GM18861 (cell line): Measurements from ENCODE around the gene ENPP3.
"Not testable (repeated sequence)": the region's sequence is repeated elsewhere in the genome, so short reads cannot be mapped to it uniquely, and the experiment has no call there.

Source experiments
- ATAC-seq: cut with Tn5 transposase; IDR thresholded peaks from one replicate; pipeline ENCODE4 v1.9.1; 2021; ENCODE audit not compliant: unreplicated experiment

The ENPP3 gene

DNA sequence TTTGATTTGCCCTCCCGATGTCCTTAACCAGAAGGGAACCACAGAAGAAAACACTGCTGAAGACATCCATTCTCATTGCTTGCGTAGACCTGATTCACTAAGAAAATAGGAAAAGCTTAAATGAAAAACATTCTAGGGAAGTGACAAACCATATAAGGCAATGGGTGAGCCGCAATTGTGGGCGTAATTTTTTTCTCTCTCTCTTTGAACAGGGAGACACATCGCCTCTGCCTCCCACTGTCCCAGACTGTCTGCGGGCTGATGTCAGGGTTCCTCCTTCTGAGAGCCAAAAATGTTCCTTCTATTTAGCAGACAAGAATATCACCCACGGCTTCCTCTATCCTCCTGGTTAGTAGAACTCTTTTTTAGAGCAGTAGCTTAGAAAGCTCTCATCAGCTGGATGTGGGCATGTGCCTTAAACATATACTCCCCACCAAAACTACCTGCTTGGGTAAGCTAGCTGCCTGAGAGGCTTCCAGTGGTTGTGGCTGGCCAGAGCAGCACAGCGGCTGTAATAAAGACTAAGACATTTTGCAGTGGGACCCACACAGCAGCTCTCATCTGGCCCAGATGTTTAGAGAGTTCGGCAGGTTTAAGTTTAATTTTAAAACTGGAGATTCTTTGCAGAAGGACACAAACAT is 96.4 kb downstream of the ENPP3 start:
- ATAC-seq = no peak

DNA sequence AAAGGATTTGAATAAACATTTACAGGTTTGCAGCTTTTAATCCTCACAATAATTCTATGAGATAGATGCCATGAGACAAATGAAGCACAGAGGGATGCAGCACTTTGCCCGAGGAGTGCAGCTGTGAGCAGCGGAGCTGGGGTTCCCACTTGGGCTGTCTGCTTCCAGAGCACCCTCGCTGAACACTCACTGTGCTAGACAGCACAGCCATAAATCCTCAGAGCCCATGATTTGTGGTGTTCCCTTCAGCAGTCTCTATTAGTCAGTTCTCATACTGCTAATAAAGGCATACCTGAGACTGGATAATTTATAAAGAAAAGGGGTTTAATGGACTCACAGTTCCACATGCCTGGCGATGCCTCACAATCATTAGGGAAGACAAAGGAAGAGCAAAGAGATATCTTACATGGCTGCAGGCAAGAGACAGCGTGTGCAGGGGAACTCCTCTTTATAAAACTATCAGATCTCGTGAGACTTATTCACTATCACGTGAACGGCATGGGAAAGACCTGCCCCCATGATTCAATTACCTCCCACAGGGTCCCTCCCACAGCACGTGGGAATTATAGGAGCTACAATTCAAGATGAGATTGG is 99.0 kb downstream of the ENPP3 start:
- no peak for ATAC-seq

DNA sequence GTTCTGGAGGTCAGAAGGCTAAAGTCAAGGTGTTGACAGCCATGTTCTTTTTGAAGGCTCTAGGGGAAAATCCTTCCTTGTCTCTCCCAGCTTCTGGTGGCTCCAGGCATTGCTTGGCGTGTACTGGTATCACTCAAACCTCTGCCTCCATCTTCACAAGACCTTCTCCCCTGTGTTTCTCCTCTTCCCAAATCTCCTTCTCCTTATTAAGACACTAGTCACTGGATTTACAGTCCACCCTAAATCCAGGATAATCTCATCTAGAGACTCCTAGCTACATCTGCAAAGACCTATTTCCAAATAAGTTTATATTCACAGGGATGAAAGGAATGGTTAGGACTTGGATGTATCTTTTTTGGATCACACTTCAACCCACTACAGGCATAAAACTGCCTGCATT is 99.7 kb downstream of the ENPP3 start:
- ATAC-seq = no peak

DNA sequence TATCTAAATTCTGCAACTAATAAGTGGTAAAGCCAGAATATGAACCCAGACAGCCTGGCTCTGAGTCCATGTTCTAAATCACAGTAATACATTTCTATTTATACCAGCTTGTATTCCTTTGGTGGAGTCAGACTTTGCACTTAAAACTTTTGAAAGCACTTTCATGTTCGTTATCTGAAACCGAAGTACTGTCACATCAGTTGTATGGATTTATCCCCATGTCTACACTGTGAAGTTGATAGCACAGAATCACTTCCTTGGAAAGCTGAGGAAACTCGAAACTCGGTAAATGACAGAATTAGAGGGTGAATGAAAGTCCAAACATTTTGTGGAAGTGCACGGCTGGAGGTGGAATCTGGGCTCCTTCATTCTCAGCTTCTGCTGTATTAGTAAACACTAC is 102.0 kb downstream of the ENPP3 start:
- ATAC-seq = no peak

DNA sequence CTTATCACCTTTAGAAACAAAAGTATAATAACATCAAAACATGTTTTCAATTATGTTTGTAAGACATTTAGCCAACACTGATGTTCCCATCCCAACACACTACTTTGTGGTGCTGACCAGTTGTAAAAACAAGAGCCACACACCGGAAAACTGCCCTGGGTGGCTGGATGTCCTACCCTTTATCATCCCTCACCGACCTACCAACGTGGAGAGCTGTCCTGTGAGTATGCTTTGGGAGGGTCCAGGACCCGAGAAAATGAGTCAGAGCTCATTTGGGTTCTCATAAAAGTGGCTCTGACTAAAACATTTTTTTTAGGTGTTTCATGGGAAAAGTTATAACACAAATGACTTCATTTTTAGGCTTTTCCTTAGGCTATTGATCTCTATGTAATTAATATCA is 103.1 kb downstream of the ENPP3 start:
- no peak for ATAC-seq

DNA sequence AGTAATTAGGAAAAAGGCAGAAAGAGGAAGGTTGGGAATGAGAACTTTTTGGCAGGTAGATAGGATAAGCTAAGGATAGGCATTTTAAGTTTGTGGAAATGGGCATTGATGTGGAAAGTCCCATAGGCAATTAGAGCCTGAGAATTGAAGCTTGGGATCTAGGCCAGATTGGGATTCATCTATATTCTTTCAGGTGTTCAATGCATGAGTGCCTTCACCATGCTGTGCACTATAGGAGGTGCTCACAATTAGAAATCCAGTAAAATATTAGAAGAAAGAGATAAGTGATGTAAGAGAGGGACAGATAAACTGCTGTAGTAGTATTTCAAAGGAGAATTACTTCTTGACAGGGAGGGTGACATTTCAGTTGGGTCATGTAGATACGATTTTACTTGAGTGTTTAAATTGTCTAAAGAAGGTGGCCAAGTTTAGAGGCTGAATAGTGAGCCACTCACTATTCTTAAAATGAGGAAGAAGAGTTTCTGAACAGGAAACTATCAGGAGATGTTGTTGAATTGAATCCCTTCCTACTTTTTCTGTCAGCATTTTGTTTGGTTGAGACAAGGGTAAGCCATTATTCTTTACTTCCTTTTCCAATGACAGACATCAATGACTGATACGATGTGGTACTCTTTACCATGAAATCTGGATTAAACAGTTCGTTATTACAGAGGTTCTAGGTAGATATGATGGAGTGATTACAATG is 104.7 kb downstream of the ENPP3 start:
- no peak for ATAC-seq

DNA sequence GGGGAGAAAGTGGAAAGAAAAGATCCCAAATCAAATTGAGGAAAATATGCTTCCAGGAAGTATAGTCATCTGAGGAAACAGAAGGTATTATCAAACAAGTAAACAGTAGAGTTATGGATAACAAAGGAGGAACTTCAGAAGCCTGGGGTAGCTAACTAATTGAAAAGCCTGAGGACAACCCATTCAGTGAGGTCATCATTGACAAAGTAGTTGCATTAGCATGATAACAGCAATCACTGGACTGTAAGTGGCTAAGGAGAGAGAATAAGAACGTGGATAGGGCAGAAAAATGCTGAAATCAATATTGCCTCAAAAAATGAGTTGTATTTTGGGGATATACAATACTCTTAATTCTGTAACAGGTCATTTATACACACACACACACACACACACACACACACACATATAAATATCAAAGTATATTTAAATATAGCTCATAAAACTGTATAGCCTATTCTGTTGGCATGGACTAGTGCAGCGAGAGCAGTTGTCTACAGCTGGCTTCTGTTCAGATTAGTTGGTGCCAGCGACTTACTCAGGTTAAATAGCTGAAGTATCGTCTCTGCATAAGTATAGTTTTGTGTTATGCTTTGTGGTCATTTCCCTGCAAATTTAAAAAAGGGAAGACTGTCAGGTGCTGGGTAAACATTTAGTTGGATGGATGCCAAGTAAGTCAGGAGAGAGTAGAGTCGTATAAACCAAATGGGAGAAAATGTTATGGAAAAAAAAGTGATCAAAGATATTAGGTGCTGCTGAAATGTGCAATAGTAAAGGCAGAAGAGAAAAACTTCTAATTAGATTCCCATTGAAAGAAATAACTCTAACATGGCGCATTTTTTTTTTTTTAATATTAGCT is 107.6 kb downstream of the ENPP3 start:
- ATAC-seq = no peak

DNA sequence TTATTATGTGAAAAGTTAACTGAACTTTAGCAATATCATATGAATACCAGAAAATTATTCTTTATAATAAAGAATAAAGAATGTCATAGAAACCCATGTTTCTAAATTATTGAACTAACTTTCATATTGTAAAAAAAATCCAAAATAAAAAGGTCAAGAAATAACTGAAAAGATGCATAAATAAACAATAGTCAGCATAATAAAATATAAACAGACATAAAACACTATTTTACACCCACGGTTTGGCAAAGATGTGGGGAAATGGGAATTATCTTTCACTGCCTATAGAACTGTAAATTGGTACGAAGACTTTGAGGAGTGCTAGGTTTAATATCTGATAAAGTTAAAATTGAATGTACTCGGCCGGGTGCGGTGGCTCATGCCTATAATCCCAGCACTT is 108.4 kb downstream of the ENPP3 start:
- ATAC-seq = no peak

DNA sequence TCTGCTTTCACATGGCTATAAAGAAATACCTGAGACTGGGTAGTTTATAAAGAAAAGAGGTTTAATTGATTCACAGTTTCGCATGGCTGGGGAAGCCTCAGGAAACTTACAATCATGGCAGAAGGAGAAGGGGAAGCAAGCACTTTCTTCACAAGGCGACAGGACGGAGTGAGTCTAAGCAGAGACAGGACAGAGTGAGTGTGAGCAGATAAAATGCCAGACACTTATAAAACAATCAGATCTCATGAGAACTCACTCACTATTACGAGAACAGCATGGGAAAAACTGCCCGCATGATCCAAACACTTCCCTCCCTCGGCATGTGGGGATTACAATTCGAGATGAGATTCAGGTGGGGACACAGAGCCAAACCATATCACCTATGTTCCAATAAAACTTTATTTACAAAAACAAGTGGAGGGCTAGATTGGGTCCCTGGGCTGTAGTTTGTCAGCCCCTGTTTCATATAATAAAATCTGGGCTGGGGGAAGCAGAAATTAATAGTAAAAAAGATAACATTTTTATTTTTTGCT is 110.8 kb downstream of the ENPP3 start:
- no peak for ATAC-seq

DNA sequence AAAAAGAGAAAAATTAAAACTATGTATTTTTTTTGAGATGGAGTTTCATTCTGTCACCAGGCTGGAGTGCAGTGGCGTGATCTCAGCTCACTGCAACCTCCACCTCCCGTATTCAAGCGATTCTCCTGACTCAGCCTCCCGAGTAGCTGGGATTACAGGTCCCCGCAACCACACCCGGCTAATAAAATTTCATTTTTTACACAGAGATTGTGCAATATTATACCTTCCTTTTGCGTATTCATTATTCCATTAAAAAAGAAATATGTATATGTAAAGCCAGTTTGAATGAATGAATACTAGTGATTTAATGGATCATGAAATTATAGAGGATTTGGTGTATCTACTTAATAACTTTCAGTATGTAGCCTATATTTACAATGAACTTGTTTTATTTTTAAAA is 111.9 kb downstream of the ENPP3 start:
- no peak for ATAC-seq

DNA sequence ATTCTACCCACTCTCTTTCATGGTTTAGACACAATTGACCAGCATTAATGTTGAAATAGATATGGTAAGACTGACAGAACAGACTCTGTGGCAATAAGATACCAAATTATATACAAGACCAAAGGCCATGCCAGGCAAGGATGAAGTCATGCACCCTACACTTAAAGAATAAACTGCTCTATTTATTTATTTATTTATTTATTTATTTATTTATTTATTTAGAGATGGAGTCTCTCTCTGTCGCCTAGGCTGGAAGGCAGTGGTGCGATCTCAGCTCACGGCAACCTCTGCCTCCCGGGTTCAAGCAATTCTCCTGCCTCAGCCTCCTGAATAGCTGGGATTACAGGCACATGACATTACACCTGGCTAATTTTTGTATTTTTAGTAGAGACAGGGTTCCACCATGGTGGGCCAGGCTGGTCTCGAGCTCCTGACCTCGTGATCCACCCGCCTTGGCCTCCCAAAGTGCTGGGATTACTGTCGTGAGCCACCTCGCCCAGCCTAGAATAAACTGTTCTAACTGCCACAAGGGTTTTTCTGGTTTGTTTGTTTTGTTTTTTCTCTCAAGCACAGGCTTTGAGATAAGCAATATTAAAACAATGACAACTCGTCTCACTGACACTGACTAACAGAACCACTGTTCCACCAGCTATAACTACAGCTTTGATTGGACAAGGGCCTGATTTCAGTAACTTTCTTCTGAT is 114.1 kb downstream of the ENPP3 start:
- ATAC-seq = not testable (repeated sequence)

DNA sequence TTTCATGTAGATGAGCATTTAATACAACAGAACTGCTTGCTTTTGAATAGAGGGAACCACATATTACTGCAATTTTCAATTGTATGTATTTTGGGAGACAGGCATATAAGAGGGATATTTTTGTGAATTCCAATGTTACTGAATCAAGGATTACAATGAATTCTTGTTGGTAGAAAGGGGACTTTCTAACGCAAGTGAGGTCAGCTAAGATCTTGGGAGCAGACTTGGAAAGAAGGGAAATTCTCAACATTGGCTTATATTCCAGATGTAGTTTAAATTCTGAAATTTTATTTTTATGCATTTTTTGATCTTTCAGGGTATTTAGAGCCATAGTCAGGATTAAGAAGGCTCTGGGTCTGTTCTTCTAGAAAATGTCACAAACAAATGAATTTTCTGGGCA is 117.0 kb downstream of the ENPP3 start:
- no peak for ATAC-seq

DNA sequence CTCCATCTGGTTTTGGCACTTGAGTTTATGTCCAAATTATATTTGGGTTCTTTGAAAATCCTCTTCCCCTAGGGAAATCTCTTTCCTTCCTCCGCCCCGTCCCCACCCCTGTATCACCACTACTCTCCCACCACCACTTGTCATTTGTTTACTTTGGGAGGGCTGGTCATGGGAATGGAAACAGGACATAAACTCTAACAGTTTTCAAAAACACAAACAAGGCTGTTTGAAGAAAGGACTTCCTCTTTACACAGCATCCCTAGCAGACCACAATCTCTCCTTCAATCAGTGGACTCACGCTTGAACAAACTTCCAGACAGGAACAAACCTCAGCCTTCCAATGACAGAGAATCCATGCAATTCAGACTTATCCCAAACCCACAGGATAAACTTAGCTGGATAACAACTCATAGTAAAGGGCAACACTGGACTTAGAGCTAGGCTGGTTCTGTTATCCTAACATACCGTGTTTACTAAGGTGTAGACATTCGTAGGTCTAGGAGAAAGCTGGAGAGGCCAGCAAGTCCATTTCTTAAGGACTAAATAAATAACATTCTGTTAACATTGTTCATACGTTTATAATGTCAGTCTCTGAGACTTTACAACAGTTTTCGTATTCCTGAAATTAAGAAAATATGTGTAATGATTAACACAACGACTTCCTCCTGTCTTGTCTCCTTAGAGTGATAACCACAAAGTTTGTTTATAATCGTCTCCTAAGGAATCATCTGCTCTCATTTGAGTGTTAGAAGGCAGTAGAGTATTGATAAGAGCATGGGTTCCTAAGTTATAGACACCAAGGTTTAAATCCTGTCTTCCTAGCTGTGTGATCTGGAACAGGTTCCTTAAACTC is 117.8 kb downstream of the ENPP3 start:
- no peak for ATAC-seq

DNA sequence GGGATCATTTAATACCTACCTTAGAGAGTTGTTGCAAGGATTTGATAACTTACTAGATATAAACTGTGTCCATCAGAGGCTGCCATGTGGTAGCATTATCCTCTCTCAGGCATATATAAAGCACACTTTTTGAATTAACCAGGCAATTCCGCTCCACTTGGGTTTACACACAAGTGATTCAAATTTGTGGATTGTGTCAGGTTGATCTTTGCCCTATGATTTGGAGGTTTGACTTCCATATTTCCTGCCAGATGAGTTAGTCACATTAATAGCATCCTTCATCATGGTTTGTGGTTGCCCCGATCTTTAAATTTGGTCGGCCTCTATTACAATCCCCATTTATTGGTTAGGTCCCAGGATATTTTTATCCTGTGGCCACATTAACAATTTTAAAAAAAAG is 118.5 kb downstream of the ENPP3 start:
- ATAC-seq = no peak

DNA sequence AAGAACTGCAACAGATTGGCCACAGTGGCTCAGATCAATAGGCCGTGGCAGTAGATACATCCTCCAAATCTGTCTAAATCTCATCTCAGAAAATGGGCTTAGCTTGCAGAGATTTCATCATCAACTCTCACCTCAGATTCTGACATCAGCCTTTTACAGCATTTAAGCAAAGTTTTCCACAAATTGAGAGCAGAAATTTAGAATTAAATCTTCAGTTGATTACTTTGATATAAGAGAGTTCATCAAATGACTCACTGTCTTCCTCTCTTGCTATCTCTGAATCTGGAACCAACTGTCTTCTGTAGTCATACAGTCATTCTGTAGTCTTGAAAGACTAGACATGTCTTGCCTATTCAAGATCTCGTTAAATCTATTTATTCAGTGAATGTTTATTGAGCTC is 118.9 kb downstream of the ENPP3 start:
- ATAC-seq = no peak

DNA sequence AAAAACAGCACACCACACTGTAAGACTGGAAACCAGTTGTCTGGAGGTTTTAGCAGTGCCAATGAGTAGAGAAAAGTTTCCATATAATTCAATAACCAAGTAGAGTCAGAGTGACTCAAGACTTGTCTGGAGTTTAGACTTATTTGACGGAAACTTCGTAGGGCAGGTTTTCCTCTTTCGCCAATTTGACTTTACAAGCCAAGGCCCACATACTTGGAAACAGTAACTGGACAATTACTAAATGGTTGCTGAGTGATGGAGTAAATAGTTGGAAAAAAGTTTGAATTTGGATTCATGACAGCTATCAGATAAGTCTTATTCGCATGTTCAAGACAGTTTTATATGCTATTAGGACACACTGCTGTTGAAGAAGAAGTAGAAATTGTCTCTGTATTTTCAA is 121.8 kb downstream of the ENPP3 start:
- no peak for ATAC-seq

DNA sequence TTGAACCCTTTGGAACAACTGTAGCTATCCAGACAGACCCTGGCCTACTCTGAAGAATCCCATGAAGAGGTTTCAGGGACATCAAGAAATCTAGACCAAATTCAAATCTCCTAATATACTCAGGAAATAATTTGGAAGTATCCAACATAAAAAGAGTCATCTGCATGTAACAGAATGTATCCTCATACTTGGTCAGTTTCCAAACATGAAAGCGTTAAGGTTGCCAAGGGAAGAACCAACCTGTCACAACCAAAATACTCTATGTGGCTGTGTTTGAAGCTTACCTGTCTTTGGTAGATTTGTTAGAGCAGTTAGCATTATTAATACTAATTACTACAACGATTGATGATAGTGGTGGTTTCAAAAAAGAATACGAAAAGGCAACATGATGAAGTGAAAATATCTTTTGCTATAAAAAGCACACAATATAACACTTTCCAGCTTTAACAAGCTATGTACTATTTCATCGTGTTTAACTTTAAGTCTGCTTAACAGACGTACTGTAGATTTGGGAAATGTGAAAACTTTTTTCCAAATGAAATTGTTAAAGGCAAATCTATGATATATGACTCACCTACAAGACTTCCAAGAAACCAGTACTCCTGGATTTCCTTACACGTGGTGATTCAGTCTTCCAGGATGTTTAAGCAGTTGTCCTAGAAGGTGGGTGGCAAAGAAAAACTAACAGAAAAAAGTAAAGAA is 124.1 kb downstream of the ENPP3 start:
- no peak for ATAC-seq

DNA sequence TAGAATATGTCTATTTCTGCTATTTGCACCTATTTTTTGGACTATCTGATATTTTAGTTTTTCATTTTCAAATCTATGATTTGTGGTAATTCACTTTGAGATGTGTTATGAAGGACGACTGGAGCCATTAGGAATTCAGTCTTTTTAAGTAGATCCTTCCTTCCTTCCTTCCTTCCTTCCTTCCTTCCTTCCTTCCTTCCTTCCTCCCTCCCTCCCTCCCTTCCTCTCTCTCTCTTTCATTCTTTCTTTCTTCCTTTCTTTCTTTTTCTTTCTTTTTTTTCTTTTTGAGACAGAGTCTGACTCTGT is 124.6 kb downstream of the ENPP3 start:
- ATAC-seq = no peak

DNA sequence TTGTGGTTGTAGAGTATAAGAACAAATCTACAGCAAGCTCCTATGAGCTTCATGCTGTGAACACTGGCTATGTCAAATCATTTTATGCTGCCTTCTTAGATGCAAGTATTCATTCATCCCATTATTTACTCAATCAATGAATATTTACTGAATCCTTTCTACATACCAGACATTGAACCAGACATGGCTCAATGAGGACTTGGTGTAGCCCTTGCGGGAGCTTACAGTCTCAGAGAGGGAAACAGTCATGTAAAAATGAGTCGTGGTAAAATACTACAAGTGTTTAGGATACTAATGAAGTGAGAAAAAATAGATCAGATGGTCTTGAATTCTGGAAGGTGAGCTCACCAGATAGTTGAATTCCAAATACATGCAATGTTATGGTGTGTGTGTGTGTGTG is 125.9 kb downstream of the ENPP3 start:
- ATAC-seq = no peak
